ENCODE data around the gene PPP1R3A.

The PPP1R3A gene

GRCh38 chr7:113890331-113891030, 28.3 kb downstream of the PPP1R3A start:
- no peak for TF ChIP-seq TAF1 (IDR thresholded peaks at IDR 0.05; ENCODE audit: low read depth, low read length)
- TF ChIP-seq POLR2AphosphoS5 (IDR thresholded peaks at IDR 0.05; ENCODE audit: low read depth, low read length) = no peak
- TF ChIP-seq SPI1 (IDR thresholded peaks at IDR 0.05; ENCODE audit: low read depth, low read length) = no peak
- TF ChIP-seq POLR2A (IDR thresholded peaks at IDR 0.05; ENCODE audit: low read depth, low read length) = no peak
- no peak for TF ChIP-seq PAX5 (IDR thresholded peaks at IDR 0.05; ENCODE audit: insufficient read depth, low read length, severe bottlenecking)
- no peak for TF ChIP-seq POU2F2 (IDR thresholded peaks at IDR 0.05; ENCODE audit: low read depth, low read length)
- DNase-seq (ENCODE audit: insufficient read length, low spot score) (no peak), FAIRE-seq (no peak)

GRCh38 chr7:113883096-113883495, 35.7 kb downstream of the PPP1R3A start:
- TF ChIP-seq SPI1 (IDR thresholded peaks at IDR 0.05; ENCODE audit: low read depth, low read length) (no peak), PAX5 (IDR thresholded peaks at IDR 0.05; ENCODE audit: insufficient read depth, low read length, severe bottlenecking) (no peak), POLR2A (IDR thresholded peaks at IDR 0.05; ENCODE audit: low read depth, low read length) (no peak), TAF1 (IDR thresholded peaks at IDR 0.05; ENCODE audit: low read depth, low read length) (no peak), POU2F2 (IDR thresholded peaks at IDR 0.05; ENCODE audit: low read depth, low read length) (no peak), POLR2AphosphoS5 (IDR thresholded peaks at IDR 0.05; ENCODE audit: low read depth, low read length) (no peak)
- no peak for DNase-seq (ENCODE audit: insufficient read length, low spot score)
- no peak for FAIRE-seq

GRCh38 chr7:113880559-113880958, 38.2 kb downstream of the PPP1R3A start:
- no peak for TF ChIP-seq PAX5 (IDR thresholded peaks at IDR 0.05; ENCODE audit: insufficient read depth, low read length, severe bottlenecking)
- no peak for TF ChIP-seq SPI1 (IDR thresholded peaks at IDR 0.05; ENCODE audit: low read depth, low read length)
- TF ChIP-seq TAF1 (IDR thresholded peaks at IDR 0.05; ENCODE audit: low read depth, low read length) = no peak
- no peak for TF ChIP-seq POU2F2 (IDR thresholded peaks at IDR 0.05; ENCODE audit: low read depth, low read length)
- TF ChIP-seq POLR2A (IDR thresholded peaks at IDR 0.05; ENCODE audit: low read depth, low read length) = no peak
- TF ChIP-seq POLR2AphosphoS5 (IDR thresholded peaks at IDR 0.05; ENCODE audit: low read depth, low read length) = no peak
- FAIRE-seq = no peak
- DNase-seq (ENCODE audit: insufficient read length, low spot score) = no peak

GRCh38 chr7:113878394-113878992, 40.3 kb downstream of the PPP1R3A start:
- TF ChIP-seq POLR2A (IDR thresholded peaks at IDR 0.05; ENCODE audit: low read depth, low read length) (no peak), POLR2AphosphoS5 (IDR thresholded peaks at IDR 0.05; ENCODE audit: low read depth, low read length) (no peak), SPI1 (IDR thresholded peaks at IDR 0.05; ENCODE audit: low read depth, low read length) (no peak), PAX5 (IDR thresholded peaks at IDR 0.05; ENCODE audit: insufficient read depth, low read length, severe bottlenecking) (no peak), TAF1 (IDR thresholded peaks at IDR 0.05; ENCODE audit: low read depth, low read length) (no peak), POU2F2 (IDR thresholded peaks at IDR 0.05; ENCODE audit: low read depth, low read length) (no peak)
- DNase-seq (ENCODE audit: insufficient read length, low spot score) = no peak
- no peak for FAIRE-seq

- TF ChIP-seq POU2F2 (IDR thresholded peaks at IDR 0.05; ENCODE audit: low read depth, low read length) = no peak
- no peak for TF ChIP-seq PAX5 (IDR thresholded peaks at IDR 0.05; ENCODE audit: insufficient read depth, low read length, severe bottlenecking)
- no peak for TF ChIP-seq SPI1 (IDR thresholded peaks at IDR 0.05; ENCODE audit: low read depth, low read length)
- FAIRE-seq (no peak), DNase-seq (ENCODE audit: insufficient read length, low spot score) (no peak)
Observed at GRCh38 chr7:113875224-113875623, 43.6 kb downstream of the PPP1R3A start.

GRCh38 chr7:113873554-113874151, 45.2 kb downstream of the PPP1R3A start:
- TF ChIP-seq PAX5 (IDR thresholded peaks at IDR 0.05; ENCODE audit: insufficient read depth, low read length, severe bottlenecking) = no peak
- TF ChIP-seq TAF1 (IDR thresholded peaks at IDR 0.05; ENCODE audit: low read depth, low read length) = no peak
- TF ChIP-seq POU2F2 (IDR thresholded peaks at IDR 0.05; ENCODE audit: low read depth, low read length) = no peak
- no peak for TF ChIP-seq SPI1 (IDR thresholded peaks at IDR 0.05; ENCODE audit: low read depth, low read length)
- DNase-seq (ENCODE audit: insufficient read length, low spot score) = no peak
- FAIRE-seq = no peak

GRCh38 chr7:113872981-113873380, 45.8 kb downstream of the PPP1R3A start:
- FAIRE-seq = no peak
- DNase-seq (ENCODE audit: insufficient read length, low spot score) = no peak
- TF ChIP-seq POU2F2 (IDR thresholded peaks at IDR 0.05; ENCODE audit: low read depth, low read length) (no peak), POLR2AphosphoS5 (IDR thresholded peaks at IDR 0.05; ENCODE audit: low read depth, low read length) (no peak), PAX5 (IDR thresholded peaks at IDR 0.05; ENCODE audit: insufficient read depth, low read length, severe bottlenecking) (no peak), SPI1 (IDR thresholded peaks at IDR 0.05; ENCODE audit: low read depth, low read length) (no peak), POLR2A (IDR thresholded peaks at IDR 0.05; ENCODE audit: low read depth, low read length) (no peak), TAF1 (IDR thresholded peaks at IDR 0.05; ENCODE audit: low read depth, low read length) (no peak)

GRCh38 chr7:113867325-113867724, 51.5 kb downstream of the PPP1R3A start:
- FAIRE-seq = no peak

GRCh38 chr7:113856010-113856409, 62.8 kb downstream of the PPP1R3A start:
- TF ChIP-seq POLR2AphosphoS5 (IDR thresholded peaks at IDR 0.05; ENCODE audit: low read depth, low read length) = no peak
- no peak for TF ChIP-seq POU2F2 (IDR thresholded peaks at IDR 0.05; ENCODE audit: low read depth, low read length)
- no peak for TF ChIP-seq TAF1 (IDR thresholded peaks at IDR 0.05; ENCODE audit: low read depth, low read length)
- no peak for TF ChIP-seq PAX5 (IDR thresholded peaks at IDR 0.05; ENCODE audit: insufficient read depth, low read length, severe bottlenecking)
- no peak for TF ChIP-seq POLR2A (IDR thresholded peaks at IDR 0.05; ENCODE audit: low read depth, low read length)
- TF ChIP-seq SPI1 (IDR thresholded peaks at IDR 0.05; ENCODE audit: low read depth, low read length) = no peak
- DNase-seq (ENCODE audit: insufficient read length, low spot score) (no peak), FAIRE-seq (no peak)

More at GRCh38 chr7:113867325-113867724, 51.5 kb downstream of the PPP1R3A start:
- no peak for TF ChIP-seq SPI1 (IDR thresholded peaks at IDR 0.05; ENCODE audit: low read depth, low read length)
- DNase-seq (ENCODE audit: insufficient read length, low spot score) = no peak

GRCh38 chr7:113840954-113841353, 77.9 kb downstream of the PPP1R3A start:
- no peak for FAIRE-seq
- DNase-seq (ENCODE audit: insufficient read length, low spot score) = no peak

More at GRCh38 chr7:113840954-113841353, 77.9 kb downstream of the PPP1R3A start:
- TF ChIP-seq PAX5 (IDR thresholded peaks at IDR 0.05; ENCODE audit: insufficient read depth, low read length, severe bottlenecking) = no peak
- no peak for TF ChIP-seq POLR2A (IDR thresholded peaks at IDR 0.05; ENCODE audit: low read depth, low read length)
- TF ChIP-seq TAF1 (IDR thresholded peaks at IDR 0.05; ENCODE audit: low read depth, low read length) = no peak
- no peak for TF ChIP-seq POU2F2 (IDR thresholded peaks at IDR 0.05; ENCODE audit: low read depth, low read length)
- TF ChIP-seq SPI1 (IDR thresholded peaks at IDR 0.05; ENCODE audit: low read depth, low read length) = no peak
- TF ChIP-seq POLR2AphosphoS5 (IDR thresholded peaks at IDR 0.05; ENCODE audit: low read depth, low read length) = no peak

Data from GM12891 (cell line).